Gastrocnemius medialis (tissue), 4 donors: Measurements from ENCODE around the gene AUTS2.

Experiments used
- POLR2A ChIP-seq, 2 donors: fragments of 450-650 bp; IDR thresholded peaks; one replicate each; pipeline ENCODE4 v1.6.1; 2017; ENCODE audit warnings: antibody characterized with exemption in 2 of 2, mild to moderate bottlenecking in 2 of 2, moderate library complexity in 2 of 2
- TF ChIP-seq, protein P1 (sequence below), 5 experiments: fragments of 450-650 bp in 3 of 5; fragments of 200-600 bp in 2 of 5; sonication (generic) in 2 of 5; IDR thresholded peaks in 4 of 5; conservative IDR thresholded peaks in 1 of 5; 1 replicate in 4 of 5; 2 replicates in 1 of 5; pipeline ENCODE4 v1.5.1; 2016 to 2019; ENCODE audit warnings: antibody characterized with exemption in 5 of 5, mild to moderate bottlenecking in 3 of 5, moderate library complexity in 3 of 5

DNA sequence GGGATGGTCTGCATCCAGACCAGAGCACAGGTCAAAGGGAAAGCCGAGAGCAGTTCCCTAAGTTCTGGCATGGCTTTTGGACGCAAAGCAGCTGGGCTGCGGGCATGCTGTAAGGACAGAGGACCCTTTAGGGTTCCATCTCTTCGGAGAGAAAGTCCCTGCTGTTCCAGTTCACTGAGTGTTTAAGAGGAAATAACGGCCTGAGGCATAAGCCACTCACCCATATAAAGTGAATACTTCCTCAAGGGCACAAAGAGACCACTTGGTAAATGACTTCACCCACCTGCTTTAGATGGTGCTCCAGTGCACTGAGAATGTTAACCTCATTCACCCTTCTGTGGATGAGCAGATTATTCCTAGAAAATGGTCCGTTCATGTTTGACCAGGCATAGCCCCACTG, 946.9 kb downstream of the AUTS2 start:
- TF ChIP-seq, protein P1, sequence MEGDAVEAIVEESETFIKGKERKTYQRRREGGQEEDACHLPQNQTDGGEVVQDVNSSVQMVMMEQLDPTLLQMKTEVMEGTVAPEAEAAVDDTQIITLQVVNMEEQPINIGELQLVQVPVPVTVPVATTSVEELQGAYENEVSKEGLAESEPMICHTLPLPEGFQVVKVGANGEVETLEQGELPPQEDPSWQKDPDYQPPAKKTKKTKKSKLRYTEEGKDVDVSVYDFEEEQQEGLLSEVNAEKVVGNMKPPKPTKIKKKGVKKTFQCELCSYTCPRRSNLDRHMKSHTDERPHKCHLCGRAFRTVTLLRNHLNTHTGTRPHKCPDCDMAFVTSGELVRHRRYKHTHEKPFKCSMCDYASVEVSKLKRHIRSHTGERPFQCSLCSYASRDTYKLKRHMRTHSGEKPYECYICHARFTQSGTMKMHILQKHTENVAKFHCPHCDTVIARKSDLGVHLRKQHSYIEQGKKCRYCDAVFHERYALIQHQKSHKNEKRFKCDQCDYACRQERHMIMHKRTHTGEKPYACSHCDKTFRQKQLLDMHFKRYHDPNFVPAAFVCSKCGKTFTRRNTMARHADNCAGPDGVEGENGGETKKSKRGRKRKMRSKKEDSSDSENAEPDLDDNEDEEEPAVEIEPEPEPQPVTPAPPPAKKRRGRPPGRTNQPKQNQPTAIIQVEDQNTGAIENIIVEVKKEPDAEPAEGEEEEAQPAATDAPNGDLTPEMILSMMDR (IDR thresholded peaks at IDR 0.05 in 4 of 5, conservative IDR thresholded peaks at IDR 0.05 in 1 of 5), result no peak
- no peak for TF ChIP-seq POLR2A (IDR thresholded peaks at IDR 0.05)
